Measurements from ENCODE around the gene RAB9A.

The RAB9A gene

GRCh38 chrX:13752141-13752540, 63.2 kb downstream of the RAB9A start:
- peaks cover 5 to 10% of the 10 kb centered on the region in 2 donors for H3K36me3 ChIP-seq (ENCODE audit: control insufficient read depth in 1 of 2, insufficient read depth in 2 of 2, low read length in 2 of 2)
- H3K27ac ChIP-seq (ENCODE audit: low read length), result no peak overlapping the region
- H3K4me1 ChIP-seq (ENCODE audit: control insufficient read depth in 1 of 2, insufficient read depth in 2 of 2, low read length in 2 of 2), result no peaks in the 10 kb centered on the region
- no peaks in the 10 kb centered on the region for H3K9me3 ChIP-seq (ENCODE audit: control insufficient read depth in 1 of 2, low read length in 2 of 2)
- H3K27me3 ChIP-seq (ENCODE audit: low read depth, low read length), result no peaks in the 10 kb centered on the region
- no peak overlapping the region for H3K4me3 ChIP-seq (ENCODE audit: low read depth in 1 of 2, low read length in 2 of 2)

DNA sequence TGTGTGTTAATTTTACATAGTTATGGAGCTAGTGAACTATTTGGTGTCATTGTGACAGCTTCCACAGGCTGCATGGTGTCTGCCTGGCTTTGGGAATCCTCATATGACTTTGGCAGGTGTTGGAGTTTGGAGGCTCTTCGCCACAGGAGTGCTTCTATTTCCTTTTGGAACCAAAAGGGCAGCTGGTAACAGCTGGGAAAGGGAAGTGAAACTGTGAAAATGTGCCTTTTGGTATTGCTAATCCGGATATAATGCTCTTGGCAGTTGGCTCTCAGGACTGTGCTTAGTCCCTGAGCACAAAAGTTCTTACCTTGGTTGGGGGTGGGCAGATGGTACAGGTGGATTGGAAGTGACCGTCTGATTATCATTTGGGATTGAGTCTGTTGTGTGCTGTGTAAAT, 63.7 kb downstream of the RAB9A start:
- no peak overlapping the region for H3K27ac ChIP-seq (ENCODE audit: low read length)
- H3K27me3 ChIP-seq (ENCODE audit: low read depth, low read length), result no peaks in the 10 kb centered on the region
- H3K9me3 ChIP-seq (ENCODE audit: control insufficient read depth in 1 of 2, low read length in 2 of 2), result no peaks in the 10 kb centered on the region
- no peaks in the 10 kb centered on the region for H3K4me1 ChIP-seq (ENCODE audit: control insufficient read depth in 1 of 2, insufficient read depth in 2 of 2, low read length in 2 of 2)
- peaks cover 6 to 13% of the 10 kb centered on the region in 2 donors for H3K36me3 ChIP-seq (ENCODE audit: control insufficient read depth in 1 of 2, insufficient read depth in 2 of 2, low read length in 2 of 2)
- no peak overlapping the region for H3K4me3 ChIP-seq (ENCODE audit: low read depth in 1 of 2, low read length in 2 of 2)

DNA sequence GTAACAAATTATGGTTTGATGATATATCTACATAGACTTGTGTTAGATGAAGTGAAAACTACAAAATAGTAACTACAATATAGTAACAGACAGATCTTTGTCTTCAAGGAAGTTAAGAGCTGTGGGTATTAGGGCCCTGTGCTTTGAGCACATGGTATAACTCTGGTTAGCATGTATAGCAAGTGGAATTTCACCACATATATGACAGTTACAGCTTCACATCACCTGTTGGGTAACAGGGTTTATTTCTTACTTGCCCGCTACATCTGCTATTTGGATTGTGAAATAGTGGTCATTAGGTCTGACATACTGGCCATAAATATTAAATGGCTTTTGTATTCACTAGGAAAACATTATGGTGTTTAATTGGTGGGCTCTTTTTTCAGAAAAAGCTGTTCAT, 65.8 kb downstream of the RAB9A start:
- H3K27ac ChIP-seq (ENCODE audit: low read length), result no peak overlapping the region
- no peaks in the 10 kb centered on the region for H3K27me3 ChIP-seq (ENCODE audit: low read depth, low read length)
- H3K36me3 ChIP-seq (ENCODE audit: control insufficient read depth in 1 of 2, insufficient read depth in 2 of 2, low read length in 2 of 2), result peaks cover 6 to 21% of the 10 kb centered on the region in 2 donors
- no peaks in the 10 kb centered on the region for H3K4me1 ChIP-seq (ENCODE audit: control insufficient read depth in 1 of 2, insufficient read depth in 2 of 2, low read length in 2 of 2)
- H3K9me3 ChIP-seq (ENCODE audit: control insufficient read depth in 1 of 2, low read length in 2 of 2), result no peaks in the 10 kb centered on the region
- H3K4me3 ChIP-seq (ENCODE audit: low read depth in 1 of 2, low read length in 2 of 2), result no peak overlapping the region

DNA sequence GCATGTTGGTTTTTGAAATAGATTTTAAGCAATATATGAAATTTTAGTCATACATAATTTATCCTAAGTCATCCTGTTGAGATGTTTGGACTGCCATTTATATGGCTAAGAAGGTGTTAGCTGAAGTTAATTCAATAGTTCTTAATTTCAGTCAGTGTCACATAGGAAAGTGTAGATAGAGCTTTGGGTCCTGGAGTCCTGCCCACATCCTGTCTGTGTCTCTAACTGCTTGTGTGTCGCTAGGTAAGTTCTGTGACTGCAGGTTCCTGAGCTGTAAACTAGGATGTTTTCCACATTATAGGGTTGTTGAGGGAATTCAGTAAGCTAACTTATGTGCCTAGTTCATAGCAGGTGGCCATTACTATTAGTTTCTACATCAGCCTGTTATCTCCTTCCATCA, 66.3 kb downstream of the RAB9A start:
- H3K4me3 ChIP-seq (ENCODE audit: low read depth in 1 of 2, low read length in 2 of 2), result no peak overlapping the region
- peaks cover 6 to 21% of the 10 kb centered on the region in 2 donors for H3K36me3 ChIP-seq (ENCODE audit: control insufficient read depth in 1 of 2, insufficient read depth in 2 of 2, low read length in 2 of 2)
- no peaks in the 10 kb centered on the region for H3K27me3 ChIP-seq (ENCODE audit: low read depth, low read length)
- H3K4me1 ChIP-seq (ENCODE audit: control insufficient read depth in 1 of 2, insufficient read depth in 2 of 2, low read length in 2 of 2), result peaks cover 0 to 3% of the 10 kb centered on the region in 2 donors
- no peak overlapping the region for H3K27ac ChIP-seq (ENCODE audit: low read length)
- H3K9me3 ChIP-seq (ENCODE audit: control insufficient read depth in 1 of 2, low read length in 2 of 2), result no peaks in the 10 kb centered on the region

- Histone ChIP-seq H3K27me3 (ENCODE audit: low read depth, low read length) (no peaks in the 10 kb centered on the region), H3K36me3 (ENCODE audit: control insufficient read depth in 1 of 2, insufficient read depth in 2 of 2, low read length in 2 of 2) (peaks cover 6 to 27% of the 10 kb centered on the region in 2 donors), H3K27ac (ENCODE audit: low read length) (no peak overlapping the region), H3K4me1 (ENCODE audit: control insufficient read depth in 1 of 2, insufficient read depth in 2 of 2, low read length in 2 of 2) (peaks cover 0 to 6% of the 10 kb centered on the region in 2 donors), H3K9me3 (ENCODE audit: control insufficient read depth in 1 of 2, low read length in 2 of 2) (no peaks in the 10 kb centered on the region), H3K4me3 (ENCODE audit: low read depth in 1 of 2, low read length in 2 of 2) (no peak overlapping the region)
Measured at GRCh38 chrX:13756381-13756780, 67.5 kb downstream of the RAB9A start.

DNA sequence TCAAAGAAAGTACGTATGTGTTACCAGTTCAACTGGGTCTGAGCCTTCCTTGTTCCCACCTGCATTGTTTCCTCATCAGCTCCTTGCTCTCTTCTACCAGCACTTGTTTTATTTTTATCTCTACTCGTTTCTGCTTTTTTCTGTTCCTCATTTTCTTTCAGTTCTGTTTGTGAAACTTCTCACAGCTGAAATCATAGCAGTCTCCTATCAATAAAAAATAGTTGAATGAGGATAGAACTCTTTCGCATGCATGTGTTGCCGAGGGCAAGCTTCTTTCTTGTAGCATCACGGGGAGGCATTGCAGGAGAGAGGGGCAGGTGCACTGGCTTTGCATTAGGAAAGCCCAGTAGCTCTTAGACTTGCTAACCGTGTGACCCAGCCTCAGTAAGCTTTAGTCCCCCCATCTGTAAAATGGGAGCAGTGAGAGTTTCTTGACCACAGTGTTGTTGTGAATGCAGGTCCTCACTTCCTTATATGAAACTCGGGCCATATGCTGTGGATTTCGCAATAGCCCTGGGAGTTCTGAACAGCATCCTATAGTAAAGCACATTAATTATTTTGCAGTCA, 70.3 kb downstream of the RAB9A start:
- no peak overlapping the region for H3K27ac ChIP-seq (ENCODE audit: low read length)
- H3K9me3 ChIP-seq (ENCODE audit: control insufficient read depth in 1 of 2, low read length in 2 of 2), result no peaks in the 10 kb centered on the region
- H3K4me1 ChIP-seq (ENCODE audit: control insufficient read depth in 1 of 2, insufficient read depth in 2 of 2, low read length in 2 of 2), result peaks cover 0 to 6% of the 10 kb centered on the region in 2 donors
- H3K4me3 ChIP-seq (ENCODE audit: low read depth in 1 of 2, low read length in 2 of 2), result no peak overlapping the region
- peaks cover 6 to 32% of the 10 kb centered on the region in 2 donors for H3K36me3 ChIP-seq (ENCODE audit: control insufficient read depth in 1 of 2, insufficient read depth in 2 of 2, low read length in 2 of 2)
- H3K27me3 ChIP-seq (ENCODE audit: low read depth, low read length), result no peaks in the 10 kb centered on the region

Measured in muscle layer of duodenum (tissue), 2 donors.